HG03045 (cell line): Measurements from ENCODE around the gene LRRC56.
"Not testable (repeated sequence)": the region's sequence is repeated elsewhere in the genome, so short reads cannot be mapped to it uniquely, and the experiment has no call there.

ENCODE experiments used
- ATAC-seq: cut with Tn5 transposase; IDR thresholded peaks from one replicate; pipeline ENCODE4 v1.9.1; 2021; ENCODE audit warnings: mild to moderate bottlenecking, moderate library complexity; ENCODE audit not compliant: unreplicated experiment

LRRC56 gene

DNA sequence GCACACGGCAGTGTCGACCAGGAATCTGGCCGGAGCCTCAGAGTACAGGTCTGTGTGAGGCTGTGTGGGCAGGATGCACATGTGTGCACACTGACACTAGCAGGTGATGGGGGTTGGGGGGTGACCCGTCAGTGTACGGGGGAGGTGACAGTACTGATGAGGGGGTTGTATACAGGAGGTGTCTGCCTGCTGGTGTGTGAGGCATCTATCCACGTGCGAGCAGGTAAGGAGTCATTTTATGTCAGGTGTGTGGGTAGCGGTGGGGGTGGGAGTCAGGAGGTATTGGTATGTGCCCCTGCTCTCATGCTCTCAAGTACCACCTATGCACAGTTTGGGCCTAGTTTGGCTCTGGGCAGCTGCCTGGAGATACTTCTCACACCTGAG, 34.5 kb downstream of the LRRC56 start:
- ATAC-seq = no peak

DNA sequence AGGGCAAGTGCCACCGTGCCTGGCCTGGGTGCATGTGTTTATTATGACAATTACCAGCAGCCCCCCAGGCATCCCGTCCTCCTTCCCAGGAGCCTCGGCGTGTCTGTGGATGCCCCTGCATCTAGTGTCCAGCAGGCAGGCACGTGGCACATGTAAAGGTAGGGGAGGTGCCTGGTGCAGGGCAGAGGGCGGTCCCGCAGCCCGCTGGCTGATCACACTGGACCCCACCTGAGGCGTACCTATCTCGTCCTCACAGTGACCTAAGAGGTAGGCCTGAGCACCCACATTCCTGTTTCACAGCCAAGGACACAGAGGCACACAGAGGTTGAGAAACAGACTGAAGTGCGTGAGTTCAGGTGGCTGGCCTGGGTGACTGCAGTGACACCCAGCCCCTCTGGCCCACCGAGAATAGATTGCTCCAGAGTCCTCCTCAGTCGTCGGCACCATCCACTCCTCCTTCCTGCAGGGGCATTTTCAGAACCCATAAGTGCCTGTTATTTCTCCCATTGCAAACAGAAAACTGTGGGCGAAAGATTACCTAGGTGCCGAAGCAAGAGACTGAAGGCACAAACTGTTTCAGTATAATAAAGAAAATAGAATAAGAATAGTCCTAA, 35.9 kb downstream of the LRRC56 start:
- no peak for ATAC-seq

DNA sequence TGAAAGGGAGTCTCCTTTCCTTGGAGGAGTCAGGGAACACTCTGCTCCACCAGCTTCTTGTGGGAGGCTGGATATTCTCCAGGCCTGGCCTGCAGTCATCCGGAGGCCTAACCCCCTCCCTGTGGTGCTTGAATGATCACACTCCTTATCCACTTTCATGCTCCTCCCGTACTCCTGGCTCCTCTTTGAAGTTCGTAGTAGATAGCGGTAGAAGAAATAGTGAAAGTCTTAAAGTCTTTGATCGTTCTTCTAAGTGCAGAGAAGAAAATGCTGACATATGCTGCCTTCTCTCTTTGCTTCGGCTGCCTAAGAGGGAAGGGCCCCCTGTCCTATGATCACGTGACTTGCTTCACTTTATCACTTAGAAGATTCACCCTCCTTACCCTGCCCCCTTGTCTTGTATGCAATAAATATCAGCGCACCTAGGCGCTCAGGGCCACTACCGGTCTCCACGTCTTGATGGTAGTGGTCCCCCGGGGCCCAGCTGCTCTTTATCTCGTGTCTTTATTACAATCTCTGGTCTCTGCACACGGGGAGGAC, 36.8 kb downstream of the LRRC56 start:
- not testable (repeated sequence) for ATAC-seq

DNA sequence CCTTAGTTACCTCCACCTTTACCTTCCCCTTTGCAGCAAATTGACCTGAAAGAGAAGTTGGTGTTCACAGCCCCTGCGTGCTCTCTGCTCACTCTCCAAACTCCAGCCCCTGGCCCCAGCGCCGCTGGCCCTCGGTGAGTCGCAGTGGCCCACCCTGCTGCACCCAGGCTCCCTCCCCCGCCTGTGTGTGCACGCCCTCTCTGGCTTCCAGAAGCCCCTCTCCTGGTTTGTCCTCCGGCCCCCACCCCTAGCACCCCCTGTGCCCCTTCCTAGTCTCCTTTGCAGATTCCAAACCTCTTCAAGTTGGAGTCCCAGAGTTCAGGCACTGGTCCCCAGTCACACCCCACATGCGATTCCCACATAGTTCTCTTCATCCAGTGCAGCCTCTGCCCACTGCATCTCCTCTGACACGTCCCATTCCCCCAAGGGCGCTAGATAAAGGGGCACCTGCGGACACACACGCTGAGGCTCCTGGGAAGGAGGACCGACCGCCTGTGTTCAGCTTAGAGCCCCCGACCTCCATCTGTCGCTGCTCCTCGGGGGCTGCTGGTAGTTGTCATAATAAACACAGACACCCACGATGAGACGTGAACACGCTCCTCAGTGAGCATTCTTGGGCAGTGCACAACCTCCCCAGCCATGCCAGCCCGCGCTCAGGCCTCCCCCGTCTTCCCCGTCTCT, 37.4 kb downstream of the LRRC56 start:
- no peak for ATAC-seq

DNA sequence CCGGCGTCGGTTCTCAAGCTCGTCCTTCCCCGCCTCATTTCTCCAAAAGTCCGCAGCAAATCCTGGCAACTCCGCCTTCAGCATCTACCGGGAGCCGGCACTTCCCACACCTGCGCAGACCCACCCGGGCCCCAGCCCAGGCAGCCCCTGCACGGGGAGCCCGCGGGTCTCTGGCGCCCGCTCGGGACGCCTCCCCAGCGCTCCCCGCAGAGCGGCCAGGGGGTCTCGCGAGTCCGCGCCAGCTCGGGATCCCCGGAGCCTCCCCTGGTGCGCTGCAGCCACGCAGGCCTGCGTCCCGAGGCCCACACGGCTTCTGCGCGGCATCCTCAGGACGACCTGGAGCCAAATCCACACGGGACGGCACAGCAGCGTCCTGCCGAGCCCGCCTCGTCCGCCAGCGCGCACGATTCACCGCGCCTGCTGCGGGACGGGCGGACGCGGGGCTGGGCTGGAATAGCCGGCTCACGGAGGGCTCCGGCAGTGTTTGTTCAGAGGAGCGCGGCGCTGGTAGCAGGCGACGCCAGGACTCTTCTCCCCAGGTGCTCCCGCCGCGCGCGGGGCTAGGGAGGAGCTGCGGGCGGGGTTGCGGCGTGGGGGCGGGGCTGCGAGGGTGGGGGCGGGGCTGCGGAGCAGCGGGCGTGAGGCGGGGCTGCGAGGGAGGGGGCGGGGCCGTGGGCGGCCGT, 38.1 kb downstream of the LRRC56 start:
- ATAC-seq = no peak

DNA sequence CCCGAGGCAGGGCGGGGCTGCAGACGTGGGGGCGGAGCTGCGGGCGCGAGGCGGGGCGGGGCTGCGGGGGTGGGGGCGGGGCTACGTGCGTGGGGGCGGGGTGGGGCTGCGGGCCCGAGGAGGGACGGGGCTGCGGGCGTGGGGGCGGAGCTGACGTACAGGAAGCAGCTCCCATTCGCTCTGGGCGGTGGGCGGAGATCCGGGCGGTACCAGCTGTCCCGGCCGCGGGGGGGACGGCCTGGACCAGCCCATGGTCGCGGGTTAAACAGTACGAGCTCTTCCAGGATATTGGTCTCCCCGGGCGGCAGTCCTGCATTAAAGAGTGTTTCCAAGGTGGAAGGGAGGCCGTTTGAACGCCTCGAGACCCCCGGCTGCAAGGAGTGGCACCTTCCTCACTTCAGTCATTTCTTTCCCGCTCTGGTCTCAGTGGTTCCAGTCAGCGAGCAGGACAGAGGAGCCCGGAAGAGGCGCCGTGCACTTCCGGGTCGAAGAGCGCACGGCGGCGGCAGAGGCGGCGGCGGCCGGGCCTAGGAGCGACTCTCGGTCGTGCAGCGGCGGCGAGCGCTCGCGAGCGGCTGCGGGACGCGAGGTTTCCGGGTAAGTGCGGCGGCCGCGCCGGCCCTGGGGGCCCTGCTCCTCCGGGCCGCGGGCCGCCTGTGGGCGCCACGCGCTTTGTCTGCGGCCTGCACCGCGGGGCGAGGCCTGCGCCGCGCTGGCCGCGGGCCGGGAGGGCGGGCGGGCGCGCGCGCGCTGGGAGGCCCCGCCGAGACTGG, 38.9 kb downstream of the LRRC56 start, which contains the start of gene PHRF1:
Gene PHRF1 (plus strand): TSS at position 475 of the 773 bp plus-strand sequence. CDS start 5,043 bp downstream, outside the sequence.
- peak; percentile 79 for ATAC-seq

DNA sequence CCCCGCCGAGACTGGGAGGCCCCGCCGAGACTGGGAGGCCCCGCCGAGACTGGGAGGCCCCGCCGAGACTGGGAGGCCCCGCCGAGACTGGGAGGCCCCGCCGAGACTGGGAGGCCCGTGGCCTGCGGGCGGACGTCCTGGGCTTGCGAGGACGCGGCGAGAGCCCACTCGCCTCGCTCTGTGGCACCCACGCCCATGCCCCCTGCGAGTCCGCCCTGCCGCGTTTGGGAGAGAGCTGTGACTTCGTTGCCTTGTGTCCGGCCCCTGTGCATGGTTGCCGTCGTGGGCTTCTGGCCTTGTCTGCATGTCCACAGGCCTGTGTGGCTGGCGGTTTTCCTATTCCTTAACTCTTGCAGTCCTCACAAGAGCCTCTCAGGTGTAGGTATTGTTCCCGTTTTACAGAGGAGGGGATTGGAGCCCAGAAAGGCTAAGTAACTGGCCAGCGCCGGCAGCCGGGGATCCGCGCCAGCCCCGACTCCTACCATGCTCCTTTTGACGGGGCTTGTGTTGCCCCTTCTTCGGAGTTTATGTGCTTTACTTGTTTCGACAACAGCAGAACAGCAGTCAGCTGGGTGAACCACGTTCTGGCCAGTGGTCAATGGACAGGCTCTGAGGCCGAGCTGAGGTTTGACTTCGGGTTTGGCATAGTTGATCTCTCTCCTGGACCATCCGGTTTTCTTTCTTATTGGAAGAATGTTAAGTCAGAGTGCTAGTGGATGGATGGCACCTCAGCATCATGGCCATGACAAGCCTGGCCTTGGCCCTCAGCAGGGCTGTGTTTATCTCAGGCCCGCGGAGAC, 39.7 kb downstream of the LRRC56 start:
- no peak for ATAC-seq

DNA sequence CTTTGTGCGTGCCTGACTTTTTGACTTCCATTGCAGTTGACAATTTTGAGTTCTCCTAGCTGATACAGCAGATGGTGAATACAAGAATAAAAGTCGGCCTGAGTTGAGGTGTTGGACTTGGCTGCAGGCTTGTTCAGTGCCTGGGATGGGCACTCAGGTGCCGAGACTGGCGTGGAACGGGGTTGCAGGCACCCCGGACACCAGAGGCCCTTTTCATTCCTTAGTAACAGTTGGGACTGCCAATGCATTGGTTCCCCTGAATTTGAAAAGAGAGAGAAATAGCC, 40.2 kb downstream of the LRRC56 start:
- no peak for ATAC-seq

DNA sequence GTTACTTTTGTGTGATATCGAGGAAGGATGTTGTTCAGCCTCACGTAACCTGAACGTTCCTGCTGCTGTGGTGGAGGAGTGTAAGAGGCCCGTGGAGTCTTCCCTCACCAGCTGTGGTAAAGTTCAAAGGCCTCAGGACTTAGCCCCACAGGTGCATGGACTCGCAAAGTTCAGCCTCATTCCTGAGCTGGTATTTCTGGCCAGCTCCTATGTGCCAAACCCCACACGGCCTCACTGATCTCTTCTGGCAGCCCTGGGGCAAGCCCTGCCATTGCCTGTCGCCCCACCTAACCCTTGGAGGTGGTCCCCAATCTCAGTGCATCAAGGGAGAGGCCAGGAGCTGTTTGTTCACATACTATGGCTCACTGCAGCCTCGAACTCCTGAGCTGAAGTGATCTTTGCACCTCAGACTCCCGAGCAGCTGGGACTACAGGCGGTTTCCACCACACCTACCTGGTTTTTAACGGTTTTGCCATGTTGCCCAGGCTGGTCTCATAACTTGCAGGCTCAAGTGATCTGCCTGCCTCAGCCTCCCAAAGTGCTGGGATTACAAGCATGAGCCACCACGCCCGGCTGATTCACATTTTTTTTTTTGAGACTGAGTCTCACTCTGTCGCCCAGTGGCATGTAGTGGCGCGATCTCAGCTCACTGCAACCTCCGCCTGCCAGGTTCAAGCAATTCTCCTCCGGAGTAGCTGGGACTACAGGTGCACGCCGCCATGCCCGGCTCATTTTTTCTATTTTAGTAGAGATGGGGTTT, 41.1 kb downstream of the LRRC56 start:
- ATAC-seq = no peak

DNA sequence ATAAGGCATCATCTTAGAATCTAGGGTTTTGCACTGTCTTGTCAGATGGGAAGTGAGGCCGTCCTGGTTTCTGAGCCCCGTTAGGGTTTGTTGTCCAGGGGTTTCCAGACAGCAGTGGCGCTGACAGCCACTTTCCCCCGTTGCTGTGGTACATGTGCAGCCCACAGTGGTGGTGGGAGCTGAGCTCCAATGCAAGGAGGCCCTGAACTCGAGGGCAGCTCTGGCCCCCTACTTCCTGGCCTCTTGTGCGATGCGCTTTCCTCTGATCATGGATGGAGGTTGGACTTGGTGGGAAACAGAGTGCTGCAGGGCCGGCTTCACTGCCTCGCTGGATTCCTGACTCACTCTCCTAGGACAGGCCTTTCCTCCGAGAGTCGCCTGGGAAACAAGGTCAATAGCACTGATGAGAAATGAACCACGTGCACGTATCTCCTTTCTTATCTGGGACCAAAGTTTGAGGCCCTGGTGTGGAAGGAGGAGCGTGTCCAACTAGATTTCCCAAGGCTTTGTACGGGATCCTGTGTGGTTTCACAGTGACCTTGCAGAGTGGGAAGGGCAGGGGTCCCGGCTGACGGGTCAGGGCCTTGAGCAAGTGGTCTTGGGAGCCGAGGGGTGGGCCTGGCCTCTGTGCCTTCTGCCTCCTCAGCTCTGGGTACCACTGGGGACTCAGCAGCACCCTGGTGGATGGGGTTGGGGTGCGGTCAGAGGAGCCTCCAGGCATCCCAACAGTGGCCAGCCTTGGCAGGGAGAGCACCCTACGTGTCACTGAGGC, 42.7 kb downstream of the LRRC56 start:
- no peak for ATAC-seq

DNA sequence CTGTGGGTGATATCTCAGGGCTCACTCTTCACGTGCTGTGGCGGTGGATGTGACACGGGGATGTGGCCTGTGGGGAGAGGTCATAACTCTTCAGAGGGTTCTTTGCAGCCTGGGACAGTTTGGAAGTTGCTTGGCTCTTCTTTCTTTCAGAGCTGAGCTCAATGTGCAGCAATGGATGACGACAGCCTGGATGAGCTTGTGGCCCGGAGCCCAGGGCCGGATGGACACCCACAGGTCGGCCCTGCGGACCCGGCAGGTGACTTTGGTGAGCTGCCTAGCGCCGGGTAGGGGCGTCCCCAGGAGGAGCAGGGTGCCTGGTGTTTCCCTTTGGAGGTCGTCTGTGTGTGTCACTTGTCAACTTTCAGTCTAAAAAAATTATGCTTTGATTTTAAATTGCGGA, 44.0 kb downstream of the LRRC56 start:
- no peak for ATAC-seq

DNA sequence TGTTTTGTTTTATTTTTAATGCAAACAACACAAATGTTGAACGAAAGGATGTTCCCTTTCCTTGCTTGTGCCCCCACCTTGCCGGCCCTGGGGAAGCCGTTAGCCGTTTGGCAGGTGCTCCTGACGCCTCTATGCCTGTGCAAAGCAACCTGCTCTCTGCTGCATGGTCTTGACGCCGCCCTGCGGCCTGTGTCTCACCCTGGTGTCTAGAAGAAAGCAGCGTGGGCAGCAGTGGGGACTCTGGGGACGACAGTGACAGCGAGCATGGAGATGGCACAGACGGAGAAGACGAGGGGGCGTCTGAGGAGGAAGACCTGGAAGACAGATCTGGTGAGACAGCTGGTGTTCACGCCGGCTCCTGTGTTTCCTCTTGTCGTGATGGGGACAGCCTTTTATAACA, 44.4 kb downstream of the LRRC56 start:
- no peak for ATAC-seq

DNA sequence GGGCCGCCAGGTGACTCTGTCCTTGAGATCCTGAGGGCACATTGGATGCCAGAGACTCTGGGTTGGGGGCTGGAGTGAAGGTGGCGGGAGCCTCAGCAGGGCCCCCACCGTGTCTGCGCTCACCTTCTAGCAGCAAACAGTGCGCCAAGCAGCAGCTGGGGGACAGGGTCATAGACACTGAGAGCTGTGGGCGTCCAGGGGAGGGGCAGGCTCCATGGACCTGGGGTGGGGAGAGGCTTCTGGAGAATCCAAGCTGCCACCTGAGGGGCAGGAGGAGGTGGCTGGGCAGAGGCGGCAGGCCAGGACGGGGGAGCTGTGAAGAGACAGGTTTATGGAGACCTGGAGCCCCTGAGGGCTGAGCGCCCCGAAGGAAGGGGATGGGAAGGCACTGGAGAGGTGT, 47.0 kb downstream of the LRRC56 start:
- ATAC-seq = no peak

DNA sequence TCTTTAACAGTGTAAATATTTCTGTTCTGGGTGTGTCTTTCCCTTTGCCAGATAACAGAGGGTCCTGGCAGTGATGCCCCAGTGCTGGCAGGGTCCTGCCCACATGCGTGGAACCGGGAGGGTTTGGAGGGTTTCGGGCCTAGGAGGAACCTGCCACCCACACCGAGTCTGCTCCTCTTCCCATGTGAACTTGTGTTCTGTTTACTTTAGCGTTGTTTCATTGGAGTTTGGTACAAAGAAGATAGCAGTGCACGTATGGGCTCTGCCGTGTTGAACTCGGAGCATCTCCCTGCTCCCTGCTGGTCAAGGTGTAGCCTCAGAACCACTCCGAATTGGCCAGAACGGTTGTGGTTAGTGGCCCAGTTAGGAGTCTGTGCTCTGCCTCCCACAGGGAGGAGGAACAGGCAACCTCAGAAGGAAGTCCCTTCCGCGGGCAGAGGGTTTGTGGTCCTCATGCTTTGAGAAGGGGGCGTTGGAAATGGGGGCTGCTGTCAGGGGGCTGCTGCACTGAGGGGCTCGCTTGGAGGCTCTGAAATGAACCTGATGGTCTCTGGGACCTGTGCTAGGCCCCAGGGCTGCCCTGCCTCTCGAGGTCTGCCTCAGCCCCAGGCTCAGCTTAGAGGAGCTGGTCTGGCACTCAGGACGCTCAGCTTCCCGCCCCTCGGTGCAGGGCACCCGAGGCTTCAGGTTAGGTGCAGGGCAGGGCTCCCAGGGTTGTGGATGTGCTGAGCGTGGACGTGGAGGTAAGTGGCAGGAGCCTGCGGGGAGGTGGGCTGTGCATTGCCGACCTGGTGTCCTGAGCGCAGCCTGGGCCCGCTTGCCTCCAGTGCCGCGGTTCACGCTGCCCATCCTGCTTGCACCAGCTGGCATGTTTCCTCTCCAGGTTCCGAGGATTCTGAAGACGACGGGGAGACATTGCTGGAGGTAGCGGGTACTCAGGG, 49.3 kb downstream of the LRRC56 start:
- ATAC-seq = no peak

DNA sequence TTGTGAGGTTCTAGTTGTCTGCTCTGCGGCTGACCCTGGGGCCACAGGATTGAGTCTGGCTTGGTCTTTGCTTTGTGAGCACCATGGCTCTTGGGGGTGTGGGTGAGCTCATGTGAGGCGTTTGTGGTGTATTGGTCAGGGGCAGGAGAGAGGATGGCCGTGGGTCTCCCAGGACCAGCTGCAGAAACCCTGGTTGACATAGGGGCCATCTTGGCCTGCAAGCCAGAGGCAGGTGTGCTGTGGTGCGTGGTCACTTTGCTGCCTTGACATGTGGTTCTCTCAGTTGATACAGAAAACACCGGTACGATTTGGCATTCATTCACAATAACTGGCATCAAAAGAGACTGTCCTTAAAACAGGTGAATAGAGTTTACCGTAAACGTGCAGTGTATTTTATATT, 50.2 kb downstream of the LRRC56 start:
- ATAC-seq = no peak

DNA sequence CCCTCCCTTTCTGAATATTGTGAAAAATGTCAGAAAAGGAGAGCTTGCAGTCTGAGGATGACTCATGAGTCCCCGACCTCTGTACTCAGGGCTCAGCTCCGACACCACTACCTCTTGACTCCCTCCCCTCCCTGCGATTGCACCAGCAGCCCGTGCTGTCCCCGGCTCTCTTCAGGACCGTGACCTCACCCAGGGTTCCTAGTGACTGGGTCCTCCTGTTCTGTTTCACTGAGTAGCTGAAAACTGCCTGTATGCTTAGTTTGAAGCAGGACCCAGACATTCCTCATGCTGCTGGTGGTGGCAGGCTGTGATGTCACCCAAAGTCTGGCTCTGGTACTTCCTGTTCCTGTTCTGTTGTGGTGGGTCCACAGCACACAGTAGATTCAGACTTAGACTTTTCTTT, 50.7 kb downstream of the LRRC56 start:
- ATAC-seq = no peak

DNA sequence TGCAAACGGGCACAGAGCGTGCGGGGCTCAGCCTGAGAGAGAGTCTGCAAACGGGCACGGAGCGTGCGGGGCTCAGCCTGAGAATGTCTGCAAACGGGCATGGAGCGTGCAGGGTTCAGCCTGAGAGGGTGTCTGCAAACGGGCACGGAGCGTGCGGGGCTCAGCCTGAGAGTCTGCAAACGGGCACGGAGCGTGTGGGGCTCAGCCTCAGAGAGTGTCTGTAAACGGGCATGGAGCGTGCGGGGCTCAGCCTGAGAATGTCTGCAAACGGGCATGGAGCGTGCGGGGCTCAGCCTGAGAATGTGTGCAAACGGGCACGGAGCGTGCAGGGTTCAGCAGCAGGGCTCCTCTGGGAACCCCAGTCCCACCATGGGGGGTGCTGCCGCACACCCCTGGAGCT, 52.5 kb downstream of the LRRC56 start:
- no peak for ATAC-seq

DNA sequence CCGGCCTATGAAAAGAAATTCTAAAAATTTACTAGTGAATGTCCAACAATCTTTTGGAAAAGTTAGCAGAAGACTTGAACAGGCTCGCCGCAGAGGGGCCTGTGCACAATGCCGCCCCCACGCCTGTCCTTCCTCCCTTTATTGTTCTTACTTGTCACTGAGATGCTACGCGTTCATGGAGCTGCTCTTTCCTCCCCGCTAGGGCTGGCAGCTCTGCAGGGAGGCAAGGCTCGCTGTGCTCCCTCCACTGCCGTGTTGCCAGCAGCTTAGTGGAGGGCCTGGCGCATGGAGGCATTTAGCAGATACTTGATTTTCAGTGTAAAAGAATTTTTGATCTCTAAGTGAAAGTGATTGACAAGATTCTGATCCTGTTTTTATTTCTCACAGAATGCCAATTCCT, 53.7 kb downstream of the LRRC56 start:
- no peak for ATAC-seq
